Measurements from ENCODE around the gene GMDS. TPM values are rescaled to one million over a fixed set of nuclear protein-coding genes. Genes with fewer than 3 reads are reported as not detected.
A peak's percentile ranks its signal among the peaks of the same experiment; 100 is the strongest.

GMDS gene
- polyA plus RNA-seq, 1 of the 3 experiments (the other 2 are of a cell fraction), result 12.3 TPM

DNA sequence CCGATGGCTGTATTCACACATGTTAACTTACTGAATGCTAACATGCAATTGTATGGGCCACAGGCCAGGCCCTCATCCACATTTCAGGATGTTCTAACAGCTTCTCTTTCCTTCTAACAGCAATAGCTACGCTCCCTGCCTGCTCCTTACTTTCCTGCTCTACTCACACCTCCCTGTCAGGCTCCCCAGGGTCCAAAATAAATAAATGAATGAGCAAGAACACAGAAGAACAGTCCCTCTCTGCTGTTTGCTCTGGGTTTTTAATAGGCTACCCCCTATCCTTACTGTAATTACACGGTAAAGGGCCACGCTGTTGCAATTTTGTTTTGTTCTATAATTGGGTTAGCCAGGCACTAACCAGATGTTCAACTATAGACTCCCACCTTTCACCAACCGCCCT lies 135.6 kb downstream of the GMDS start (continued):
- TF ChIP-seq USF2 (IDR thresholded peaks at IDR 0.05; ENCODE audit: borderline replicate concordance, low read depth, low read length) (no peak), TEAD4 (IDR thresholded peaks at IDR 0.05; ENCODE audit: borderline replicate concordance, insufficient read depth) (no peak), RAD21 (IDR thresholded peaks at IDR 0.05; ENCODE audit: low read length) (no peak), NFIC (IDR thresholded peaks at IDR 0.05; ENCODE audit: borderline replicate concordance) (no peak), TCF12 (IDR thresholded peaks at IDR 0.05) (no peak), EP300 (IDR thresholded peaks at IDR 0.05; ENCODE audit: borderline replicate concordance in 1 of 2, low read depth in 1 of 2, low read length in 1 of 2) (no peak)
- TF ChIP-seq, protein P1, sequence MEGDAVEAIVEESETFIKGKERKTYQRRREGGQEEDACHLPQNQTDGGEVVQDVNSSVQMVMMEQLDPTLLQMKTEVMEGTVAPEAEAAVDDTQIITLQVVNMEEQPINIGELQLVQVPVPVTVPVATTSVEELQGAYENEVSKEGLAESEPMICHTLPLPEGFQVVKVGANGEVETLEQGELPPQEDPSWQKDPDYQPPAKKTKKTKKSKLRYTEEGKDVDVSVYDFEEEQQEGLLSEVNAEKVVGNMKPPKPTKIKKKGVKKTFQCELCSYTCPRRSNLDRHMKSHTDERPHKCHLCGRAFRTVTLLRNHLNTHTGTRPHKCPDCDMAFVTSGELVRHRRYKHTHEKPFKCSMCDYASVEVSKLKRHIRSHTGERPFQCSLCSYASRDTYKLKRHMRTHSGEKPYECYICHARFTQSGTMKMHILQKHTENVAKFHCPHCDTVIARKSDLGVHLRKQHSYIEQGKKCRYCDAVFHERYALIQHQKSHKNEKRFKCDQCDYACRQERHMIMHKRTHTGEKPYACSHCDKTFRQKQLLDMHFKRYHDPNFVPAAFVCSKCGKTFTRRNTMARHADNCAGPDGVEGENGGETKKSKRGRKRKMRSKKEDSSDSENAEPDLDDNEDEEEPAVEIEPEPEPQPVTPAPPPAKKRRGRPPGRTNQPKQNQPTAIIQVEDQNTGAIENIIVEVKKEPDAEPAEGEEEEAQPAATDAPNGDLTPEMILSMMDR (IDR thresholded peaks at IDR 0.05), result no peak
- TF ChIP-seq, protein P2, sequence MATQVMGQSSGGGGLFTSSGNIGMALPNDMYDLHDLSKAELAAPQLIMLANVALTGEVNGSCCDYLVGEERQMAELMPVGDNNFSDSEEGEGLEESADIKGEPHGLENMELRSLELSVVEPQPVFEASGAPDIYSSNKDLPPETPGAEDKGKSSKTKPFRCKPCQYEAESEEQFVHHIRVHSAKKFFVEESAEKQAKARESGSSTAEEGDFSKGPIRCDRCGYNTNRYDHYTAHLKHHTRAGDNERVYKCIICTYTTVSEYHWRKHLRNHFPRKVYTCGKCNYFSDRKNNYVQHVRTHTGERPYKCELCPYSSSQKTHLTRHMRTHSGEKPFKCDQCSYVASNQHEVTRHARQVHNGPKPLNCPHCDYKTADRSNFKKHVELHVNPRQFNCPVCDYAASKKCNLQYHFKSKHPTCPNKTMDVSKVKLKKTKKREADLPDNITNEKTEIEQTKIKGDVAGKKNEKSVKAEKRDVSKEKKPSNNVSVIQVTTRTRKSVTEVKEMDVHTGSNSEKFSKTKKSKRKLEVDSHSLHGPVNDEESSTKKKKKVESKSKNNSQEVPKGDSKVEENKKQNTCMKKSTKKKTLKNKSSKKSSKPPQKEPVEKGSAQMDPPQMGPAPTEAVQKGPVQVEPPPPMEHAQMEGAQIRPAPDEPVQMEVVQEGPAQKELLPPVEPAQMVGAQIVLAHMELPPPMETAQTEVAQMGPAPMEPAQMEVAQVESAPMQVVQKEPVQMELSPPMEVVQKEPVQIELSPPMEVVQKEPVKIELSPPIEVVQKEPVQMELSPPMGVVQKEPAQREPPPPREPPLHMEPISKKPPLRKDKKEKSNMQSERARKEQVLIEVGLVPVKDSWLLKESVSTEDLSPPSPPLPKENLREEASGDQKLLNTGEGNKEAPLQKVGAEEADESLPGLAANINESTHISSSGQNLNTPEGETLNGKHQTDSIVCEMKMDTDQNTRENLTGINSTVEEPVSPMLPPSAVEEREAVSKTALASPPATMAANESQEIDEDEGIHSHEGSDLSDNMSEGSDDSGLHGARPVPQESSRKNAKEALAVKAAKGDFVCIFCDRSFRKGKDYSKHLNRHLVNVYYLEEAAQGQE (IDR thresholded peaks at IDR 0.05; ENCODE audit: low read depth, low read length), result no peak

- H3K4me3 ChIP-seq (ENCODE audit: low read depth in 2 of 2, low read length in 1 of 2), result no peak overlapping the region
- H3K27ac ChIP-seq (ENCODE audit: low read depth in 2 of 2, low read length in 1 of 2), result no peak overlapping the region
- no peaks in the 10 kb centered on the region for H3K79me2 ChIP-seq (ENCODE audit: insufficient read depth)
- H3K4me2 ChIP-seq, result no peak overlapping the region
- DNase-seq, result no peak
- WGBS (ENCODE audit: low lambda C conversion rate), result 97% methylated on average over 9 of the region's 9 CpGs
- peak; percentile 47 for TF ChIP-seq NFIC (IDR thresholded peaks at IDR 0.05; ENCODE audit: borderline replicate concordance)
- TF ChIP-seq GABPA (IDR thresholded peaks at IDR 0.05; ENCODE audit: low read depth), result no peak
- H4K20me1 ChIP-seq (ENCODE audit: insufficient read depth), result no peaks in the 10 kb centered on the region
- H3K4me1 ChIP-seq (ENCODE audit: control insufficient read depth in 1 of 2, insufficient read depth in 2 of 2, low read depth in 1 of 2, low read length in 1 of 2), result peaks cover 3 to 11% of the 10 kb centered on the region in 2 experiments; a peak in 2 of 4 replicates
- H3K36me3 ChIP-seq (replicated peaks in 1 of 2; ENCODE audit: control insufficient read depth in 1 of 2, insufficient read depth in 2 of 2, low read length in 1 of 2), result no peaks in the 10 kb centered on the region
- H3K9me2 ChIP-seq, result no peaks in the 10 kb centered on the region
- POLR2A ChIA-PET, result no interaction called here
- no peaks in the 10 kb centered on the region for H3K9me3 ChIP-seq
- H2AFZ ChIP-seq (ENCODE audit: low read depth), result no peak overlapping the region
- no peaks in the 10 kb centered on the region for H3K27me3 ChIP-seq (ENCODE audit: insufficient read depth)
- H3F3A ChIP-seq (replicated peaks; ENCODE audit: insufficient read depth), result peaks cover 7% of the 10 kb centered on the region
- CTCF ChIA-PET, result interaction anchor here (0.6 to 4.3 kb wide), 7 partner anchors 10 to 513 kb away, joined by 3 to 20 read pairs (median 4); no protein-coding TSS in a partner anchor
- no peak overlapping the region for H3K9ac ChIP-seq
These were observed 136.6 kb downstream of the GMDS start for GRCh38 chr6:2108700-2109306.

All from SK-N-SH (cell line).